ENCODE results near the gene SMYD4. TPM values are rescaled to one million over a fixed set of nuclear protein-coding genes. Genes with fewer than 3 reads are reported as not detected.

SMYD4 gene
- total and polyA plus RNA-seq, 10 of the 15 experiments (the other 5 are each of a cell fraction or from before 2014, with no cell fraction given) = 2.1 to 18.8 (median 13.7) TPM

DNA sequence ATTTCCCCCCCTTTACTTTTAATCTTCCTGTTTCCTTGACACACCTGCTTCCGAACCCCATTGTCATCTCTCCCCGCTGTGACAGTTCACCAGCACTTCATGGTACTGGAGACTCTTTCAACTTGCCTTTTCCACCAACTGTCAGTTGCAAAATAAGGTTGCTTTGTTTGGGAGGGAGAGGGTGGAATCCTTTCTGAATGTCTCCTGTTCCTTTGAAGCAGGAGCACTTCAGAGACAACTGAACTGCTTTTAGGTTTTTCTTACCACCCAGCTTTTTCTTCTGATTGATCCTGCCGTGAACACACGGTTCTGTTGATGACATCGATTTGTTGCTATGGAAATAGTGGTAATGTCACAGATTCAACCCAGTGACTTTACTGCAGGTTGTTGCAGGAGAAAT, 42.1 kb upstream of the SMYD4 start:
- Histone ChIP-seq H3K9ac (ENCODE audit: control insufficient read depth, insufficient read depth, low read length) (no peak overlapping the region), H3K4me1 (ENCODE audit: control insufficient read depth, insufficient read depth, low read length) (no peaks in the 10 kb centered on the region), H3K9me3 (replicated peaks; ENCODE audit: control insufficient read depth, insufficient read depth, low read length) (no peaks in the 10 kb centered on the region), H2AFZ (ENCODE audit: control insufficient read depth, low read depth, low read length) (no peak overlapping the region), H3K36me3 (ENCODE audit: control insufficient read depth in 2 of 2, insufficient read depth in 2 of 2, low read length in 1 of 2) (peaks cover 8 to 21% of the 10 kb centered on the region in 2 experiments), H3K27me3 (replicated peaks in 1 of 2; ENCODE audit: control insufficient read depth in 2 of 2, insufficient read depth in 2 of 2, low read length in 1 of 2) (no peaks in the 10 kb centered on the region), H3K4me3 (no peak overlapping the region), H3K4me2 (ENCODE audit: control insufficient read depth, insufficient read depth) (no peak overlapping the region), H3K27ac (ENCODE audit: control insufficient read depth, insufficient read depth) (no peak overlapping the region), H3K79me2 (ENCODE audit: control insufficient read depth, insufficient read depth, low read length) (no peaks in the 10 kb centered on the region), H4K20me1 (ENCODE audit: control insufficient read depth, insufficient read depth) (no peaks in the 10 kb centered on the region)
- WGBS (ENCODE audit: insufficient coverage, insufficient replicate concordance, low lambda C conversion rate, missing lambda C conversion rate) = 93% methylated on average over 5 of the region's 5 CpGs
- TF ChIP-seq, protein P1, sequence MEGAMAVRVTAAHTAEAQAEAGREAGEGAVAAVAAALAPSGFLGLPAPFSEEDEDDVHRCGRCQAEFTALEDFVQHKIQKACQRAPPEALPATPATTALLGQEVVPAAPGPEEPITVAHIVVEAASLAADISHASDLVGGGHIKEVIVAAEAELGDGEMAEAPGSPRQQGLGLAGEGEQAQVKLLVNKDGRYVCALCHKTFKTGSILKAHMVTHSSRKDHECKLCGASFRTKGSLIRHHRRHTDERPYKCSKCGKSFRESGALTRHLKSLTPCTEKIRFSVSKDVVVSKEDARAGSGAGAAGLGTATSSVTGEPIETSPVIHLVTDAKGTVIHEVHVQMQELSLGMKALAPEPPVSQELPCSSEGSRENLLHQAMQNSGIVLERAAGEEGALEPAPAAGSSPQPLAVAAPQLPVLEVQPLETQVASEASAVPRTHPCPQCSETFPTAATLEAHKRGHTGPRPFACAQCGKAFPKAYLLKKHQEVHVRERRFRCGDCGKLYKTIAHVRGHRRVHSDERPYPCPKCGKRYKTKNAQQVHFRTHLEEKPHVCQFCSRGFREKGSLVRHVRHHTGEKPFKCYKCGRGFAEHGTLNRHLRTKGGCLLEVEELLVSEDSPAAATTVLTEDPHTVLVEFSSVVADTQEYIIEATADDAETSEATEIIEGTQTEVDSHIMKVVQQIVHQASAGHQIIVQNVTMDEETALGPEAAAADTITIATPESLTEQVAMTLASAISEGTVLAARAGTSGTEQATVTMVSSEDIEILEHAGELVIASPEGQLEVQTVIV (IDR thresholded peaks at IDR 0.05; ENCODE audit: borderline replicate concordance, partially characterized antibody) = no peak
- no peak for TF ChIP-seq CBX5 (IDR thresholded peaks at IDR 0.05; ENCODE audit: low read depth)
- in situ Hi-C loops (cut with MboI) (no loop called here), intact Hi-C loops (cut with micrococcal nuclease; ENCODE audit: unreplicated experiment) (no loop called here)
- no peak for ATAC-seq
- no TSS peak for BruUV-seq (replicated peaks)
- DNase-seq (ENCODE audit: low read depth, low spot score) = no peak
- SMC1A ChIA-PET (ENCODE audit: uncharacterized antibody, unreplicated experiment) = no interaction called here
- FAIRE-seq = no peak
- CTCF ChIA-PET = interaction anchor here (1.3 to 12.9 kb wide), 2 partner anchors 17 to 153 kb away, joined by 3 to 232 read pairs; no protein-coding TSS in a partner anchor
- RAD21 ChIA-PET (ENCODE audit: unreplicated experiment) = no interaction called here
- POLR2A ChIA-PET = interaction anchor here (0.8 kb wide), 1 partner anchor 465 kb away, joined by 10 read pairs; the partner anchor contains the start of gene TSR1

- Histone ChIP-seq H4K20me1 (ENCODE audit: control insufficient read depth, insufficient read depth) (no peaks in the 10 kb centered on the region), H3K79me2 (ENCODE audit: control insufficient read depth, insufficient read depth, low read length) (no peaks in the 10 kb centered on the region), H3K9ac (ENCODE audit: control insufficient read depth, insufficient read depth, low read length) (no peak overlapping the region), H2AFZ (ENCODE audit: control insufficient read depth, low read depth, low read length) (no peak overlapping the region), H3K4me2 (ENCODE audit: control insufficient read depth, insufficient read depth) (no peak overlapping the region), H3K27me3 (replicated peaks in 1 of 2; ENCODE audit: control insufficient read depth in 2 of 2, insufficient read depth in 2 of 2, low read length in 1 of 2) (no peaks in the 10 kb centered on the region), H3K4me3 (no peak overlapping the region), H3K9me3 (replicated peaks; ENCODE audit: control insufficient read depth, insufficient read depth, low read length) (no peaks in the 10 kb centered on the region), H3K27ac (ENCODE audit: control insufficient read depth, insufficient read depth) (no peak overlapping the region), H3K36me3 (ENCODE audit: control insufficient read depth in 2 of 2, insufficient read depth in 2 of 2, low read length in 1 of 2) (peaks cover 6 to 20% of the 10 kb centered on the region in 2 experiments; a peak in 3 of 4 replicates), H3K4me1 (ENCODE audit: control insufficient read depth, insufficient read depth, low read length) (no peaks in the 10 kb centered on the region)
- SMC1A ChIA-PET (ENCODE audit: uncharacterized antibody, unreplicated experiment) = interaction anchor here (0.7 to 1.0 kb wide), 3 partner anchors 11 to 154 kb away, joined by 3 to 5 read pairs (median 3); no protein-coding TSS in a partner anchor
- intact Hi-C loops (cut with micrococcal nuclease; ENCODE audit: unreplicated experiment) (no loop called here), in situ Hi-C loops (cut with MboI) (no loop called here)
- ATAC-seq (no peak), DNase-seq (ENCODE audit: low read depth, low spot score) (no peak), FAIRE-seq (no peak)
- POLR2A ChIA-PET = no interaction called here
- RAD21 ChIA-PET (ENCODE audit: unreplicated experiment) = interaction anchor here (1.0 kb wide), 1 partner anchor 149 kb away, joined by 3 read pairs; no protein-coding TSS in a partner anchor
- no TSS peak for BruUV-seq (replicated peaks)
- TF ChIP-seq NR2F1 (conservative IDR thresholded peaks at IDR 0.05) (no peak), RUNX3 (IDR thresholded peaks at IDR 0.05; ENCODE audit: low read length) (peak; percentile 70; the same call in 1 of the 2 replicates)
- WGBS (ENCODE audit: insufficient coverage, insufficient replicate concordance, low lambda C conversion rate, missing lambda C conversion rate) = 64% methylated on average over 3 of the region's 3 CpGs
- CTCF ChIA-PET = interaction anchor here (2.1 to 12.9 kb wide), 2 partner anchors 11 to 152 kb away, joined by 5 to 232 read pairs; no protein-coding TSS in a partner anchor
These were observed 40.9 kb upstream of the SMYD4 start for GRCh38 chr17:1870592-1870991.

Data from GM12878 (cell line).